Stimulated activated naive CD8-positive, alpha-beta T cell treated with anti-CD3 and anti-CD28 coated beads, Interleukin-15, amount 100 ng/mL, for 72 hours (primary cell): ENCODE measurements around the gene RGS7.

Source experiments
- ATAC-seq: fragments of 150-1000 bp; cut with Tn5 transposase; 2 replicates; pipeline ENCODE4 v1.10.0; 2021; ENCODE audit warnings: mild to moderate bottlenecking, moderate library complexity
- DNase-seq, 2 donors: peaks; one replicate each; pipeline ENCODE4 v3.0.0; 2021 to 2022
- H3K27ac Mint-ChIP-seq, 2 donors: one replicate each; pipeline ENCODE4 v1.8.0; 2022; ENCODE audit warnings: mild to moderate bottlenecking in 2 of 2, mixed read lengths in 2 of 2, moderate library complexity in 2 of 2
- H3K27me3 Mint-ChIP-seq: one replicate; pipeline ENCODE4 v1.8.0; 2022; ENCODE audit warnings: mixed read lengths
- H3K4me1 Mint-ChIP-seq: one replicate; pipeline ENCODE4 v1.8.0; 2022; ENCODE audit warnings: mild to moderate bottlenecking, mixed read lengths
- H3K4me3 Mint-ChIP-seq, 2 donors: one replicate each; pipeline ENCODE4 v1.8.0; 2022; ENCODE audit warnings: mild to moderate bottlenecking in 2 of 2, mixed read lengths in 2 of 2, moderate library complexity in 1 of 2
- H3K9me3 Mint-ChIP-seq, 2 donors: one replicate each; pipeline ENCODE4 v1.8.0; 2022; ENCODE audit warnings: mixed read lengths in 2 of 2

RGS7 gene

DNA sequence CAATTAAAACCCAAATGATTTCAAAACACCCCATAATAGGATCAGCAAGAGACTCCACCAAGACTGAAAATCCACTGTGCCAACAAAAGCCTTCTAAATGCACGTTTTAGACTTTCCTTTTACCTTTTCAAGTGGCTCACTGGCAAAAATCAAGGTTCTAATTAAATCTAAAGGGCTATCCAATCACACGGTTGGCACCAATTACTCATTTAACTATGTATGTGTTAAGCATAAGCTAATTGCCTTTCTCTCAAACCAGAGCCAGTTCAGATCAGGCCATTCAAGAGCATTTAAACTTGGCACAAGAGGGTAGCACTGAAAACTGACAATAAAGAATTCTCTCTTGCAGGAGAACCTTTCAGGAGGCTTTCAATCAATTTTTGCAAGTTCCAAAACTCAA lies 139.5 kb downstream of the RGS7 start:
- Mint-ChIP-seq H3K4me3 (no peak overlapping the region), H3K27ac (no peak overlapping the region), H3K4me1 (no peaks in the 10 kb centered on the region), H3K27me3 (no peaks in the 10 kb centered on the region), H3K9me3 (peaks cover 4 to 22% of the 10 kb centered on the region in 2 donors)
- DNase-seq (no peak), ATAC-seq (no peak)

GRCh38 chr1:241215683-241216082 lies 141.3 kb downstream of the RGS7 start:
- no peak overlapping the region for H3K4me3 Mint-ChIP-seq
- no peak overlapping the region for H3K27ac Mint-ChIP-seq
- no peaks in the 10 kb centered on the region for H3K4me1 Mint-ChIP-seq

GRCh38 chr1:241215203-241215602 lies 141.8 kb downstream of the RGS7 start:
- DNase-seq (no peak), ATAC-seq (no peak)
- Mint-ChIP-seq H3K27ac (no peak overlapping the region), H3K27me3 (no peaks in the 10 kb centered on the region), H3K4me1 (no peaks in the 10 kb centered on the region), H3K9me3 (peaks cover 0 to 13% of the 10 kb centered on the region in 2 donors), H3K4me3 (no peak overlapping the region)

More at GRCh38 chr1:241215683-241216082, 141.3 kb downstream of the RGS7 start:
- Mint-ChIP-seq H3K9me3 (peaks cover 0 to 17% of the 10 kb centered on the region in 2 donors), H3K27me3 (no peaks in the 10 kb centered on the region)
- DNase-seq (no peak), ATAC-seq (no peak)

GRCh38 chr1:241213139-241213538 lies 143.9 kb downstream of the RGS7 start:
- Mint-ChIP-seq H3K27me3 (no peaks in the 10 kb centered on the region), H3K4me1 (no peaks in the 10 kb centered on the region), H3K27ac (no peak overlapping the region), H3K9me3 (peaks cover 0 to 6% of the 10 kb centered on the region in 2 donors), H3K4me3 (no peak overlapping the region)
- DNase-seq (no peak), ATAC-seq (no peak)

DNA sequence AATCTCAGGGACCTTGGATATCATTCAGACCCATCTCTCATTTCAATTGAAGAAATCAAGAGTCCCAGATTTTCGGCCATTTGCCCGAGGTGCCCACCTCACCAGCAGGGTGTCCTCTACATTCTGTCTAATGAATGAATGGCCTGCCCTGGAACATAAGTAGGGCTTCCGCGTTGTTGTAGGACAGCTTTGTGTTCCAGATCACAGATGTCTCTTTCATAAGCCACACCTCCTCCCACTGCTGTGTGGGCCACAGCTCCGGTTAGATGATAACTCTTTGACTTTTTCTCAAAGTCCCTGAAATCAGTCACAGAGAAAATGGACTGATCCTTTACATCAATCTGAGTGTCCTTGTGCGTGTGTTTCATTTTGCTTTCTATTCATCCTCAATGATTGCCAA lies 144.4 kb downstream of the RGS7 start:
- H3K4me1 Mint-ChIP-seq, result no peaks in the 10 kb centered on the region
- peaks cover 0 to 6% of the 10 kb centered on the region in 2 donors for H3K9me3 Mint-ChIP-seq
- no peaks in the 10 kb centered on the region for H3K27me3 Mint-ChIP-seq
- H3K27ac Mint-ChIP-seq, result no peak overlapping the region
- DNase-seq (no peak), ATAC-seq (no peak)
- H3K4me3 Mint-ChIP-seq, result no peak overlapping the region

DNA sequence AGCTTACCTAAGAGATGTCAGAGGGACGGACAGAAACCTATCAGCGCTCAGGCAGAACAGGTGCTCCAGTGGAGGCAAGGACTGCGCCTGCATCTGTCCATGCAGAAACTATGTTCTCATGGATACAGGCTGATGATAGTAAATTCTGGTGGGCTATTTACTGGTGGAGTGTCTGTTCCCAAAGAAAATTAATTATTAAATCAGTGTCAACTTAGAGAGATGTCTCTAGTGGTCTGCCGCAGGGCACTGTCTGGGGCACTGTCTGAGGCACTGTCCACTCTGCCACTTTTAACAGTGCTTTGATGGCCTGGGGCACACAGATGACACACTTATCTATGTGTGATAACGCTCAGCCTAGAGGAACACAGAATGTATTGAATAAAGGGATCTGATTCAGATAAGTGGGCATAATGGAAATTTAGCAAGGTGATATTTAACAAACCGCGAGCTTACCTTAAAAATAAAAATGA lies 148.1 kb downstream of the RGS7 start:
- Mint-ChIP-seq H3K9me3 (peaks cover 0 to 8% of the 10 kb centered on the region in 2 donors), H3K4me3 (no peak overlapping the region), H3K27me3 (no peaks in the 10 kb centered on the region), H3K4me1 (no peaks in the 10 kb centered on the region), H3K27ac (no peak overlapping the region)
- DNase-seq (no peak), ATAC-seq (no peak)

DNA sequence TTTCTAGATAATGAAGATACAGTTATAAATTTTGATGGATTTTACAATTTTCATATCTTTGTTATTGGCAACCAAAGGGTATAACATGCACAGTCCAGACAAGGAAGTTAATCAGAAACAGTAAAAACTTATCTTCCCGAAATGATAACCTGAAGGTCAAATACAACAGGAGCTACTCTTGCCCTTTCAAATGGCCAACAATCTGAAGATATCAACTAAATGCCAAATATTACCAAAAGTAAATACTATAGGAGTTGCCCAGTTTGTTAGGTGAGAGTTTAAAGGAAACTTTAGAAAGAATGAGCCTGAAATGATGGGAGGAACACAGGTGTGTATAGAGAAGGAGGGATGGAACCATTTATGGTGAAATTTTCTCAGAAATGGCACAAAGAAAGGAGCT lies 153.2 kb downstream of the RGS7 start:
- Mint-ChIP-seq H3K4me1 (no peaks in the 10 kb centered on the region), H3K9me3 (peaks cover 6 to 8% of the 10 kb centered on the region in 2 donors), H3K27me3 (no peaks in the 10 kb centered on the region), H3K4me3 (no peak overlapping the region), H3K27ac (no peak overlapping the region)
- DNase-seq, result no peak
- no peak for ATAC-seq

GRCh38 chr1:241202401-241202800 lies 154.6 kb downstream of the RGS7 start:
- no peaks in the 10 kb centered on the region for H3K27me3 Mint-ChIP-seq
- DNase-seq (no peak), ATAC-seq (no peak)
- H3K4me1 Mint-ChIP-seq, result no peaks in the 10 kb centered on the region
- no peak overlapping the region for H3K27ac Mint-ChIP-seq
- H3K9me3 Mint-ChIP-seq, result peaks cover 6 to 7% of the 10 kb centered on the region in 2 donors
- no peak overlapping the region for H3K4me3 Mint-ChIP-seq

DNA sequence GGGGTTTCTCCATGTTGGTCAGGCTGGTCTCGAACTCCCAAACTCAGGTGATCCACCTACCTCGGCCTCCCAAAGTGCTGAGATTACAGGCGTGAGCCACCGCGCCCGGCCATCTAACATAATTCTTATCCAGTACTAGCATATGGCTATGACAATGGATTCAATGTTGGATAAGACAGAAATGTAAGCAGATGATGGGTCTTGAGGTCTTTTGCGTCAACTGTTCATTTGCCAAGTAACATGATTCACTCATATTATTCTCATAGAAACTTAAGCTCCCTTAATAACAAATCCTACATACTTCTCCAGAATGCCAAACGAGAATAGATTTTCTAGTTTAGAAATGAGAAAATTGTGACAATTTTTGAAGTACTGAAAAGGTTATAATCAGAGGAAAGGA lies 170.3 kb downstream of the RGS7 start:
- Mint-ChIP-seq H3K9me3 (peaks cover 0 to 7% of the 10 kb centered on the region in 2 donors), H3K27me3 (no peaks in the 10 kb centered on the region), H3K27ac (no peak overlapping the region), H3K4me1 (no peaks in the 10 kb centered on the region), H3K4me3 (no peak overlapping the region)
- no peak for ATAC-seq
- DNase-seq, result no peak

GRCh38 chr1:241181971-241182370 lies 175.0 kb downstream of the RGS7 start:
- H3K4me1 Mint-ChIP-seq, result no peaks in the 10 kb centered on the region
- no peak for ATAC-seq

GRCh38 chr1:241181471-241181870 lies 175.5 kb downstream of the RGS7 start:
- Mint-ChIP-seq H3K9me3 (peaks cover 8 to 18% of the 10 kb centered on the region in 2 donors), H3K27me3 (no peaks in the 10 kb centered on the region), H3K4me3 (no peak overlapping the region), H3K4me1 (no peaks in the 10 kb centered on the region), H3K27ac (no peak overlapping the region)
- no peak for ATAC-seq
- DNase-seq, result no peak

More at GRCh38 chr1:241181971-241182370, 175.0 kb downstream of the RGS7 start:
- no peak for DNase-seq
- Mint-ChIP-seq H3K9me3 (peaks cover 5 to 17% of the 10 kb centered on the region in 2 donors), H3K4me3 (no peak overlapping the region), H3K27me3 (no peaks in the 10 kb centered on the region), H3K27ac (no peak overlapping the region)

- no peak overlapping the region for H3K27ac Mint-ChIP-seq
- ATAC-seq (no peak), DNase-seq (no peak)
- no peak overlapping the region for H3K4me3 Mint-ChIP-seq
- H3K4me1 Mint-ChIP-seq, result no peaks in the 10 kb centered on the region
- H3K27me3 Mint-ChIP-seq, result no peaks in the 10 kb centered on the region
- peaks cover 8 to 18% of the 10 kb centered on the region in 2 donors for H3K9me3 Mint-ChIP-seq
Observed at GRCh38 chr1:241180569-241180968, 176.4 kb downstream of the RGS7 start.

DNA sequence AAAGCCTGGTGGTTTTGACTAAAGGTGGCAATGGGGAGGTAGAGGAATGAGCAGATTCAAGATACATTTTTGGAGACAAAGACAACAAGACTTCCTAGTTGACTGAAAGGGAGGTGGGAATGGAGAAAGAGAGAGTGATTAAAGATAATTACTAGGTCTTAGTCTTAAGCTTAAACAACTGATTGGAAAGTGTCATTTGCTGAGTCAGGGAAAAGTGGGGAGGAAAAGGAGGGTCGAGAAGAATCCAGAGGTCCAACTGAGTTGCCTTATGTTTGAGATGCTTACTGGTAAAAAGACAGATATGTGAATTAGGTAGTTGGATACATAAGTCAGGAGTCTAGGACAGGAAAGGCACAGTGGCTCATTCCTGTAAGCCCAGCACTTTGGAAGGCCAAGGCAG lies 179.3 kb downstream of the RGS7 start:
- no peak for DNase-seq
- H3K4me3 Mint-ChIP-seq, result no peak overlapping the region
- H3K4me1 Mint-ChIP-seq, result no peaks in the 10 kb centered on the region
- no peak overlapping the region for H3K27ac Mint-ChIP-seq
- H3K9me3 Mint-ChIP-seq, result peaks cover 8 to 14% of the 10 kb centered on the region in 2 donors
- ATAC-seq, result no peak
- no peaks in the 10 kb centered on the region for H3K27me3 Mint-ChIP-seq

DNA sequence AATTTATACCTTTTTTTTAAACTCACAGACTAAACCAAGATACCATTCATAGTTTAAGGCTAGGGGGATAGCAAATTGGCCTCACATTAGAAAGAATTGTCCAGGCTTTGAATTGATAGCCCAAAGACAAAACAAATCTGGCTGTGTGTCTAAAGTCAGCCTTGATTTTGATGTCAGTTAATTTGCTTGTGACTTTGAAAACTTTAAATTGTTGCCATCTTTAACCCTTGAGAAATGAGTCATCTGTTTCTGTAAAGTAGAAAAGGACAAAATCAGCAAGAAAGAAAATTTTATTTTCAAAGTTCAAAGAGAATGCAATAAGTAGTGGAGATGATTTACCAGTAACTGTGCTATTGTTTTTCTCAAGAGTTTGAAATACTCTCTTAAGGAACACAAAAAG lies 184.5 kb downstream of the RGS7 start:
- ATAC-seq (no peak), DNase-seq (no peak)
- Mint-ChIP-seq H3K9me3 (peaks cover 8 to 13% of the 10 kb centered on the region in 2 donors), H3K27me3 (no peaks in the 10 kb centered on the region), H3K27ac (no peak overlapping the region), H3K4me1 (no peaks in the 10 kb centered on the region), H3K4me3 (no peak overlapping the region)

GRCh38 chr1:241171991-241172390 lies 185.0 kb downstream of the RGS7 start:
- ATAC-seq (no peak), DNase-seq (no peak)
- Mint-ChIP-seq H3K9me3 (peaks cover 3 to 8% of the 10 kb centered on the region in 2 donors), H3K4me3 (no peak overlapping the region), H3K27me3 (no peaks in the 10 kb centered on the region), H3K27ac (no peak overlapping the region), H3K4me1 (no peaks in the 10 kb centered on the region)

- Mint-ChIP-seq H3K9me3 (peaks cover 6 to 8% of the 10 kb centered on the region in 2 donors), H3K27me3 (no peaks in the 10 kb centered on the region), H3K4me3 (no peak overlapping the region), H3K27ac (no peak overlapping the region), H3K4me1 (no peaks in the 10 kb centered on the region)
- ATAC-seq, result no peak
- no peak for DNase-seq
Observed at GRCh38 chr1:241167121-241167630, 189.8 kb downstream of the RGS7 start.

DNA sequence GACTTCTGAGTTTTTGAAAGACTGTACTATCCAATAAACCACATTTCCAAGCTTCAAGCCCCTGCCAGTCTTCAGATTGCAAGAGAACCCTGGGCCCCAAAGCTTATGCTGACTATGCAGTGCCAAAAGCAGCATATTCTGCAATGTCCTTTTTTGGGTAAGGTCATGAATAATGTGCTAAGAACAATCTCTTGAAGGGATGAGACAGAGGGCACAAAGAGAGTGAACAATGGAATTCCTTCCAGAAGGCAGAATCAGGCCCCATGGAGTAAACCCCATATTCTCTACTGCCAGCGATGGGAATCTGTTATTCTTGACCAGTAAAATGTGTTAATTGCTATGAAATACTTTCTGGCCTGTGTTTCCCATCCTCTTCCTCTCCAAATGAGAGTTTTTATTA lies 190.4 kb downstream of the RGS7 start:
- Mint-ChIP-seq H3K27me3 (no peaks in the 10 kb centered on the region), H3K4me3 (no peak overlapping the region), H3K9me3 (peaks cover 6 to 8% of the 10 kb centered on the region in 2 donors), H3K27ac (no peak overlapping the region), H3K4me1 (no peaks in the 10 kb centered on the region)
- ATAC-seq, result no peak
- no peak for DNase-seq
